ENCODE measurements around the gene BRIP1. TPM values are rescaled to one million over a fixed set of nuclear protein-coding genes. Genes with fewer than 3 reads are reported as not detected.

BRIP1 gene
- total RNA-seq, 1 experiment from 2014 or later: 9.4 TPM

GRCh38 chr17:61784510-61784909 is 78.8 kb downstream of the BRIP1 start:
- intact Hi-C loops (cut with micrococcal nuclease; ENCODE audit: unreplicated experiment): no loop called here
- no peaks in the 10 kb centered on the region for H3K9me3 ChIP-seq (ENCODE audit: control insufficient read depth, insufficient read depth, low read depth, low read length)
- CTCF ChIA-PET: no interaction called here
- H3K4me1 ChIP-seq (ENCODE audit: control insufficient read depth, insufficient read depth, low read length): no peaks in the 10 kb centered on the region
- H3K27me3 ChIP-seq (ENCODE audit: control insufficient read depth, insufficient read depth, low read length): no peaks in the 10 kb centered on the region
- no peak for TF ChIP-seq REST (IDR thresholded peaks at IDR 0.05; ENCODE audit: insufficient read depth in 1 of 2, low read depth in 2 of 2, low read length in 1 of 2)
- TF ChIP-seq CTCF (IDR thresholded peaks at IDR 0.05): no peak
- TF ChIP-seq SIN3A (IDR thresholded peaks at IDR 0.05; ENCODE audit: borderline replicate concordance, insufficient read depth, low read depth, low read length): no peak
- TF ChIP-seq TCF7L2 (IDR thresholded peaks at IDR 0.05; ENCODE audit: low read depth, low read length): no peak
- no peak for TF ChIP-seq POLR2AphosphoS5 (IDR thresholded peaks at IDR 0.05; ENCODE audit: low read depth, low read length)
- POLR2A ChIA-PET: no interaction called here
- DNase-seq (ENCODE audit: low read depth, low spot score) (no peak), ATAC-seq (no peak)
- no peak overlapping the region for H3K4me3 ChIP-seq (ENCODE audit: low read depth in 2 of 2, low read length in 2 of 2)
- no peak overlapping the region for H3K27ac ChIP-seq (ENCODE audit: low read length)
- BruUV-seq (replicated peaks): no TSS peak
- in situ Hi-C loops (cut with HindIII; ENCODE audit: low pct_unique_long_range_greater_than_20kb, low sequenced_read_pairs): no loop called here
- no peaks in the 10 kb centered on the region for H3K36me3 ChIP-seq (ENCODE audit: control insufficient read depth, insufficient read depth, low read length)

GRCh38 chr17:61783556-61784304 is 79.6 kb downstream of the BRIP1 start:
- Histone ChIP-seq H3K36me3 (ENCODE audit: control insufficient read depth, insufficient read depth, low read length) (no peaks in the 10 kb centered on the region), H3K27ac (ENCODE audit: low read length) (no peak overlapping the region), H3K4me3 (ENCODE audit: low read depth in 2 of 2, low read length in 2 of 2) (no peak overlapping the region), H3K9me3 (ENCODE audit: control insufficient read depth, insufficient read depth, low read depth, low read length) (no peaks in the 10 kb centered on the region), H3K27me3 (ENCODE audit: control insufficient read depth, insufficient read depth, low read length) (no peaks in the 10 kb centered on the region), H3K4me1 (ENCODE audit: control insufficient read depth, insufficient read depth, low read length) (no peaks in the 10 kb centered on the region)
- BruUV-seq (replicated peaks): no TSS peak
- DNase-seq (ENCODE audit: low read depth, low spot score) (no peak), ATAC-seq (no peak)
- TF ChIP-seq REST (IDR thresholded peaks at IDR 0.05; ENCODE audit: insufficient read depth in 1 of 2, low read depth in 2 of 2, low read length in 1 of 2): no peak
- ChIA-PET CTCF (no interaction called here), POLR2A (no interaction called here)
- intact Hi-C loops (cut with micrococcal nuclease; ENCODE audit: unreplicated experiment) (no loop called here), in situ Hi-C loops (cut with HindIII; ENCODE audit: low pct_unique_long_range_greater_than_20kb, low sequenced_read_pairs) (no loop called here)
